ENCODE measurements around the gene CPS1.

CPS1 gene

DNA sequence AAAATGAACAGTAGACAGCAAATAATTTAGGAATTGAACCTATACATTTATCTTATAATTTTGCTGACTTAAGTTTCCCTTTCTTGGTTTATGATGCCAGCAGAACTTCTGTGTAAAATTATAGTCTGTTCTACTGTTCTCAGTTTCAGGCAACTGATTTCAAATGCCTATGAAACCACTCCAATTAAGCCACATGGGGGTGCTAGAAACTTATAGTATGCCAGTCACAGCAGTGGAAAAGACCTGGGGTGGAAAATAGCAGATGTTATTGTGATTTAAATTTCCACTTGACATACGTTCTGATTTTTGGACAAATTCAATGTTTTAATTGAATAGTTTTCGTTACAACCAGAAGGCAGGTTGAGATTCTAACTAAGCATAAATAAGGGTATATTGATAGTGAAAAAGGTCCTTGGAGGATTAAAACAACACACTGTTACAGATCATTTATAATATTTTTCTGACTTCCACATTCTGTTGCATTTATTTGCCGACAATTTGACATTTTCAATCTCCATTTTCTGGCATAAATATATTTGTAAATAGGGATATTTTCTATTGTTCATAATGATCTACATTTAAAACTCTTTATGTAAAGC lies 61.4 kb downstream of the CPS1 start:
- H3K4me3 ChIP-seq (ENCODE audit: low read depth, low read length): no peak overlapping the region
- TF ChIP-seq, protein P1, sequence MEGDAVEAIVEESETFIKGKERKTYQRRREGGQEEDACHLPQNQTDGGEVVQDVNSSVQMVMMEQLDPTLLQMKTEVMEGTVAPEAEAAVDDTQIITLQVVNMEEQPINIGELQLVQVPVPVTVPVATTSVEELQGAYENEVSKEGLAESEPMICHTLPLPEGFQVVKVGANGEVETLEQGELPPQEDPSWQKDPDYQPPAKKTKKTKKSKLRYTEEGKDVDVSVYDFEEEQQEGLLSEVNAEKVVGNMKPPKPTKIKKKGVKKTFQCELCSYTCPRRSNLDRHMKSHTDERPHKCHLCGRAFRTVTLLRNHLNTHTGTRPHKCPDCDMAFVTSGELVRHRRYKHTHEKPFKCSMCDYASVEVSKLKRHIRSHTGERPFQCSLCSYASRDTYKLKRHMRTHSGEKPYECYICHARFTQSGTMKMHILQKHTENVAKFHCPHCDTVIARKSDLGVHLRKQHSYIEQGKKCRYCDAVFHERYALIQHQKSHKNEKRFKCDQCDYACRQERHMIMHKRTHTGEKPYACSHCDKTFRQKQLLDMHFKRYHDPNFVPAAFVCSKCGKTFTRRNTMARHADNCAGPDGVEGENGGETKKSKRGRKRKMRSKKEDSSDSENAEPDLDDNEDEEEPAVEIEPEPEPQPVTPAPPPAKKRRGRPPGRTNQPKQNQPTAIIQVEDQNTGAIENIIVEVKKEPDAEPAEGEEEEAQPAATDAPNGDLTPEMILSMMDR (IDR thresholded peaks at IDR 0.05; ENCODE audit: borderline replicate concordance, insufficient read depth, low read depth, low read length): peak; percentile 37; the same call in 1 of the 2 replicates

DNA sequence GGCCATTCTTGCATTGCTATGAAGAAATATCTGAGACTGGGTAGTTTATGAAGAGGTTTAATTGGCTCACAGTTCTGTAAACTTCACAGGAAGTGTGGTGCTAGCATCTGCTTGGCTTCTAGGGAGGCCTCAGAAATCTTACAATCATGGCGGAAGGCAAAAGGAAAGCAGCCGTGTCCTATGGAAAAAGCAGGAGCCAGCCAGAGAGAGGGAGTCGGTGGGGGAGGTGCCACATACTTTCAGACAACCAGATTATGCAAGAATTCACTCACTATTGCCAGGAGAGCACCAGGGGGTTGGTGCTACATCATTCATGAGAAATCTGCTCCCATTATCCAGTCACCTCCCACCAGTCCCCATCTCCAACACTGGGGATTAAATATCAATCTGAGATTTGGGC lies 64.1 kb downstream of the CPS1 start:
- H3K4me3 ChIP-seq (ENCODE audit: low read depth, low read length): no peak overlapping the region
- TF ChIP-seq, protein P1 (IDR thresholded peaks at IDR 0.05; ENCODE audit: borderline replicate concordance, insufficient read depth, low read depth, low read length): no peak

- TF ChIP-seq, protein P1 (IDR thresholded peaks at IDR 0.05; ENCODE audit: borderline replicate concordance, insufficient read depth, low read depth, low read length): no peak
- no peak overlapping the region for H3K4me3 ChIP-seq (ENCODE audit: low read depth, low read length)
These were observed 67.1 kb downstream of the CPS1 start for GRCh38 chr2:210623506-210623905.

DNA sequence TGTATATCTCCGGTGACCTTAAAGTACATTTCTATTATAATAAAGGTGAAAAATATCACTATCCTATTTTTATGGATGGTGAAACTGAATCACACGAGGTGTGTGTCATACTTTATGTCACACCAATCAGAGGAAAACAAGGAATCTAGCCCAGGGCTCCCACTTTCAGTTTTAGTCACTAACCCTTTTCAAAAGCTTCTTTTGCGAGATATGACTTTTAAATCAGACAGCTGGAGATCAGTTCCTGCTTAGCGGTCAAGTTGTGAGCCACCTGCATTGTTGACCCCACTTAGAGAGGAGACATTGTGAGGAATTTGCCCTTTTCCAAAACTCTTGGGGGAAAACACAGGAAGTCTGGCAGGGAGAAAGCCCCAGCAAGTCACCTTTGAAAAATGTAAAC lies 70.5 kb downstream of the CPS1 start:
- TF ChIP-seq, protein P1 (IDR thresholded peaks at IDR 0.05; ENCODE audit: borderline replicate concordance, insufficient read depth, low read depth, low read length): no peak
- H3K4me3 ChIP-seq (ENCODE audit: low read depth, low read length): no peak overlapping the region

GRCh38 chr2:210630873-210631560 lies 74.6 kb downstream of the CPS1 start:
- TF ChIP-seq, protein P1 (IDR thresholded peaks at IDR 0.05; ENCODE audit: borderline replicate concordance, insufficient read depth, low read depth, low read length): no peak
- no peak overlapping the region for H3K4me3 ChIP-seq (ENCODE audit: low read depth, low read length)

GRCh38 chr2:210633699-210634098 lies 77.3 kb downstream of the CPS1 start:
- H3K4me3 ChIP-seq (ENCODE audit: low read depth, low read length): no peak overlapping the region
- TF ChIP-seq, protein P1 (IDR thresholded peaks at IDR 0.05; ENCODE audit: borderline replicate concordance, insufficient read depth, low read depth, low read length): no peak

GRCh38 chr2:210635257-210635656 lies 78.9 kb downstream of the CPS1 start:
- no peak overlapping the region for H3K4me3 ChIP-seq (ENCODE audit: low read depth, low read length)
- TF ChIP-seq, protein P1 (IDR thresholded peaks at IDR 0.05; ENCODE audit: borderline replicate concordance, insufficient read depth, low read depth, low read length): no peak
